NOMO-1 (cell line): ENCODE results near the gene SCD5.

Source experiments
- DNase-seq, 2 experiments: peaks; one replicate each; lab custom pipeline; 2025; ENCODE audit not compliant: unreplicated experiment in 2 of 2; lab: John Stamatoyannopoulos, UW

The SCD5 gene

GRCh38 chr4:82774711-82775171 is 23.9 kb downstream of the SCD5 start:
- no peak for DNase-seq

DNA sequence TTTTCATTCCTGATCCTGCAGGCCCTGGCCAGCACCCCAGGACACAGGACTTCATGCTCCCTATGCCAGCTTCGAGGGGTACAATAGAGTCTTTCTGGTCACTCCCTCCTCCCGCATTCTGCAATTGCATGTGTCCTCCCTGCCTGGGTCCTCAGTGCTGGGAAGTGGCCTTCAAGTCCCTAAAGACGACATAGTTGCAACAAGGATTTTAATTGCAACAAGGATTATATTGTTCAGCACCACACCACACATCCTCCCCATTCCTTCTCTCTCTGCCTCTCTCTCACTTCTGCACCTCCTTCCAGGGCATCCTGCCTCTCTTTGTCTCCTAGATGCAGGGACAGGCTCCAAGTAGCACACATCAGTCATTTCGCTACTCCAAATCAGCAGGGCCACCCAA is 25.5 kb downstream of the SCD5 start:
- no peak for DNase-seq

DNA sequence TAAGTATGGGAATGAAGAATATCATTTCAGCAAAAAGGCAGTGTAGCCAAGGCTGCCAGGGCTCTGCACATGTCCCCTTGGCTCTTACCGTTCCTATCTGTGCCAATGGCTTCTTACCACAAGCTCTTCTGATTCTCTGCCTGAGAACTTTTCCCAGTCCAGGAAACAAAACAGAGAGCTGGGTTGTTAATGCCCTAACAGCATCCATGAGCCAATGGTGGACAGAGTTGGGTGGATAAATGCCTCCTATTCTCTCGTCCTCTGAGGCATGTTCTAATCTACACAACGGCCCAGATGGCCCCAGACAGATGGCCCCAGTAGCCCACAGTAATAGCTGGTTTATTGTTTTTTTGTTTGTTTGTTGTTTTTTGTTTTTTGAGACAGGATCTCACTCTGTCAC is 28.0 kb downstream of the SCD5 start:
- DNase-seq, result no peak

DNA sequence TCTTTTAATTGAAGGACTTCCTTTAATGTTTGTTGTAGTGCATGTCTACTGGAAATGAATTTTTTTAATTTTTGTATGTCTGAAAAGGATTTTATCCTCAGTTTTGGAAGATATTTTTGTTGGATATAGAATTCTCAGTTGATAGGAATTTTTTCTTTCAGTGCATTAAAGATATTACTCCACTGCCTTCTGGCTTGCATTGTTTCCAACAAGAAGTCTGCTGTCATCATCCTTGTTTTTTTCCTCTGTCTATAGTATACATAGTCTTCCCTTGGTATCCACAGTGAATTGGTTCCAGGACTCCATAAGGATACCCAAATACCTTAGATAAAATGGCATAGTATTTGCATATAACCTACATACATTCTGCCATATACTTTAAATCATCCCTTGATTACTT is 33.5 kb downstream of the SCD5 start:
- no peak for DNase-seq

DNA sequence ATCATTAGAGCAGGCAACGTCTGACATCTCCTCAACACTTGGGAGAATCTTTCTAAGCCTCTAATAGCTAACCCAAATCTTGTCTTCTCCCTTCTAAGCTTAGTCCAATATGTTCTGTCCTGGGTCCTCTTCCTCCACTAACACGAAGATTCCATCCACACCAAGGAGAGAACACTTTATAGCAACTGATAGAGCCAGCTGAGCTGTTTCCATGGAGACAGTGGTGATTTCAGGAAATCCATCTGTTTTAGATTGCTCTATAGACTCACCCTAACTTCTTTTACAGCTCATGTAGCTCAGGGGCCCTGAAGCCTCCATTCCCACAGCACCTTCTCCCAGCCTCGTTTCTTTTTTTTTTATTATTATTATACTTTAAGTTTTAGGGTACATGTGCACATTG is 37.4 kb downstream of the SCD5 start:
- no peak for DNase-seq

DNA sequence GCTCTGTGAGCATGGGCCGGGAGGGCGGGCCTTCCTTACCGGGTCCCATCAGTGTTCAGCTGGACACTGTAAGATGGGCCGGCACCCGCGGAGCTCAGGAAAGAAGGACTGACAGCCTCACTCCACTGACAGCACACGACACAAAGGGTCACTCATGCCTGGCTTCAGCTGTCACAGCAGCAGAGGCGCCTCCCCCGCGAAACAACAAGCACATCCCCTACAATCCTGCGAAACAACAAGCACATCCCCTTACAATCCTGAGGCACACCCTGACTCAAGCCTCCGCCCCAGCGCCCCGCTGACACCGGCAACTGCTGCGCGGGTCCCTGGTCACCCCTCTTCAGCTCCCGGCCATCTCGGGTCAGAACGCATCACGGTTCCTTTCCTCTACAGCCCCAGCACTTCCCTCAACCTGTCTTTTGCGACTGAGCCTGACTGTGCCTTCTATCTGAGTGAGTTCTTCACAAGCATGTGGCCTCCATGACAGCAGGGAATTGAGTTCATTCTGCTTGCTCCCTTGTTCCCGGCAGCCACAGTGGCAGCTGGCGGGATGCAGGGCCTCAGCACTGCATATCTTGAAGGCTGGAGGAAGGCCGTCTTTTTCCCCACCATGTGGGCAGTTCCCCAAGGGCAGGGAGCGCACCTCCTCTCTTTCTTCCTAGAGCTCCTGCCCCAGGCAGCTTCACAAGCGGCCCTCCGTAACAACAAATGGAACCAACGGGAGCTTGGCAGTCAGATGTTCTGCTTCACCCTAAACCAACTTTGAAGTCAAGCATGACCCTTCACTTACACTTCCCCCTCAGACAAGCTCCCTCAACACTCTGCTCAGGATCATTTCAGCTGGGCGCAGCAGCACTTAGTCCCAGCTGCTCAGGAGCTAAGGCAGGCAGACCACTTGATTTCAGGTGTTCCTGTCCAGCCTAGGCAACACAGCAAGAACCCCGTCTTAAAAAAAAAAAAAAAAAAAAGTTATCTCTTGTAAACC is 39.6 kb downstream of the SCD5 start:
- no peak for DNase-seq

GRCh38 chr4:82756061-82756460 is 42.5 kb downstream of the SCD5 start:
- no peak for DNase-seq

DNA sequence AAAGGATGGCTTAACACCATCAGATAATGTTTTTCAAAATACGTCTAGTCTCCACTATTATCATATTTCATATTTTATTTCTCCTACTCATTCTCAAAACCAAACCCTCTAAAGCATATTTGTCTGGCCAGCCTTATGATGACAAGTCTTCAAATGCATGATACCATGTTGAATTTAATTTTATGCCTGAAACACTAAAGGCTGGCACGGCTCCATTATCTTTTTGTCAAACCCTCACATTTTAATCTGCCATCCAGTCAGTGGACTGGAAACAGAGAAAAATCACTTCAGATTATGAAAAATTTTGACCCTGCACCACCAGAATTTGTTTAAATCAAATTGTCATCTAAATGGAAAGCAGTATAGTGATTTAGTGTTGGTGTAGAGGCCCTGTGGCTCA is 42.9 kb downstream of the SCD5 start:
- no peak for DNase-seq

DNA sequence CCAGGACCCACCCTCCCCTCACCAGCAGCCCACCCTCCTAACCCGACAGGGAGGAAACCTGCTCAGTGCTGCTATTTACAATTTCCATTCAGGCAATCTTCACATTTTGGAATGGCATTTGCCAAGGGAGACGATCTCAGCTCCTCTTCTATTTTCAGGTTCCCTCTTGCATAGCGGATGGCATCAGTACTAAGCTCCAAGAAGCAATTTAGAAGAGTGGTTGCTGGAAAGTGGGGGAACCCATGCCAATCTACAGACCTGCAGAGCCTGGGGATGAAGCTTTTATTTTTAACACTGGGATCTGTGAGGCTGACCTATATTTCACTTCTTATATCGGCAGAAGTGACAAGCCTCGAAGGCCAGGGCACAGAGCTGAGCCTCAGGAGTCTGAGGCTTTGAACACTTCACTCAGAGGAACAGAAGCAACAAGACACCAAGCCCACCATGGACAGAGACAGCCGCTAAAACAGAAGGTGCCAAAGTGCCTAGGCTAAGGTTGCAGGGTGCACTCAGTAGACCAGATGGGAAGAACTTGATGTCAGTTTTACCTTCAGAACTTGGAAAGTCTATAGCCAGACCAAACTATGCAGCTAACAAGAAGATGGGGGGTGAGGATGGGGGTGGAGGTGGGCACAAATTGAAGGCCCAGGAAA is 44.0 kb downstream of the SCD5 start:
- no peak for DNase-seq

DNA sequence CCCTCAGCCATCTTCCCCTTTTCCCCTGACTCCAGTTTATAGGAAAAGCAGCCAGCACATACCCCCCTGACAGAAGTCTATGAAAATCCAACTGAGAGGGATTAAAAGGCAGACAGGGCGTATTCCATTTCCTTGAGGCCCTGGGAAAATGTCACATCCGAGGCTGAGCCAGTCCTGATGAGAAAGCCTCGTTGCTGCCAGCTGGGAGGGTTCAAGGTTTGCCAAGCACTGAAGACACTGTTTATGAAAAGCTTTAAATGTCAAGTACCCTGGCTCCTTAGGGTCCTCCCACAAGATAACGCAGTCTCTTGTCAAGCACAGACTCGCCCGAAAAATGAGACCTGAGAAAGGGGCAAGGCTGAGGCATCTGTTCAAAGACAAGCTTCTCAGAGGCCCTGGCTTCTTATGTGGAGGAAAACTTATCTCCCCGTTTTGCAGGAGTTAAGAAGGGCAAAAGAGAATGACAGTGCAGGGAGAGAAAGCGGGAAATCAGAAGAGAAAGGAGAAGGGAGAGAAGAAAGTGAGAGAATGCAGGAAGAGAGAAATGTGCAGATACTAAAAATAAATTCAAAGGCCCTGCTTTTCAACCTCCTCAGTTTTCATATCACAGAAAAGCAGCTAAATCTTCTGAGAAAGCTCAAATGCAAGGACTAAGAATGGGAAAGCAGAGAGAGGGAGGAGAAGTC is 44.7 kb downstream of the SCD5 start:
- DNase-seq, result no peak

DNA sequence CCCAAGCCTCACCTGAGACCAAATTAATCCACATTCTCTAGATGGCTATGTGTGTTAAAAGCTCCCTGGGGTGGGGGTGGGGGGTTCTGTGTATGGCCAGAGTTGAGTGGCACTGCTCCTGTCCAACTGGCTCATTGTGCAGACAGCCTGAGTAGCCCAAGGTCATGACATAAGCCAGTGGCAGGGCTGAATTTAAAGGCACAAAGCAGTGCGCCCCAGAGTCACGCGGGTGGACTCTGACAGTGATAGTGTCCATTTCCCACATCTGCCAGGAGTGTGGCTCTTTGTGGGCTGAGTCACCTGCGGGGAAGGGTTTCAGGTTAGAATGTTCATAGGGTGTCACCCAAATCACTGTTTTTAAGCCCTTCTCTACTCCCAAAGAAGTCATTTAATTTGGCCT is 45.4 kb downstream of the SCD5 start:
- no peak for DNase-seq

- DNase-seq, result no peak
These were observed 49.7 kb downstream of the SCD5 start for GRCh38 chr4:82748810-82749470.

DNA sequence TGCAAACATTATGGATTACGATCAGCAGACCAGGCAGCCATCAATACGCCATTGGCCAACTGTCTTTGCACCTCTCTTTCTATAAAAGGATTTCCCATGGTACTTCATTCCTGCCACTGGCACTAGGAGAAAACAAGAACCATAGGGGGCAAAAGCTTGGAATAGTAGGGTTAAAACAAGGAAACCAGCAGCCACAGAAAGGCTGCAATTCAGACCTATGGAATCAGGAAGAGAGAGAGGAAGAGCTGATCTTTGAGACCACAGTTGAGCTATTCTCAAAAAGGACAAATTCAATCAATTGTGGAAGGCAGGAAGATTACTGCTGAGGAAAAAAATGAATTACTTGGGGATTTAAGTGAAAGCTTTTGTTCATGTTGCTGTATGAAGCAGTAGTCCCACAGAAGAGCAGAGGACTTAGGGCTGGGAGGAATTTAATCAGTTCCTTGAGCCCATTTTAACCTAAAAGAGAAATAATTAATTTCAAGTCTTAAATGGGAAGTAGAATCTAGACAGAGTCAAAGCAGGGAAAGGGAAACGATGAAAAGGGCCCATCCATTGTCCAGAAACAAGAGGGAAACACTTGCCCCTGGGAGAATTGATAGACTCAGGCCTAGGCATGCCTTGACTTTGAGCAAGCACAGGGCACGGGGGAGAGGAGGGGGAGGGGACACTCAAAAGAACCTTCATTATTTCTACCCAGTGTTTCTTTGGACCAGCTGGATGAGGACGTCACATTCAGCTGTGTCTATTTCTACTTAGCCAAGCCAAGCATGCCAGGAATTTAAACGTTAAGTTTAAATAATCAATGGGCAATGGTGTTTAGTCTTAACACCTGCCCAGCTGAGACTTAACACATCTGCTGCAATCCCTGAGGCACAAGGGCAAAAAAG is 50.7 kb downstream of the SCD5 start:
- DNase-seq, result no peak

DNA sequence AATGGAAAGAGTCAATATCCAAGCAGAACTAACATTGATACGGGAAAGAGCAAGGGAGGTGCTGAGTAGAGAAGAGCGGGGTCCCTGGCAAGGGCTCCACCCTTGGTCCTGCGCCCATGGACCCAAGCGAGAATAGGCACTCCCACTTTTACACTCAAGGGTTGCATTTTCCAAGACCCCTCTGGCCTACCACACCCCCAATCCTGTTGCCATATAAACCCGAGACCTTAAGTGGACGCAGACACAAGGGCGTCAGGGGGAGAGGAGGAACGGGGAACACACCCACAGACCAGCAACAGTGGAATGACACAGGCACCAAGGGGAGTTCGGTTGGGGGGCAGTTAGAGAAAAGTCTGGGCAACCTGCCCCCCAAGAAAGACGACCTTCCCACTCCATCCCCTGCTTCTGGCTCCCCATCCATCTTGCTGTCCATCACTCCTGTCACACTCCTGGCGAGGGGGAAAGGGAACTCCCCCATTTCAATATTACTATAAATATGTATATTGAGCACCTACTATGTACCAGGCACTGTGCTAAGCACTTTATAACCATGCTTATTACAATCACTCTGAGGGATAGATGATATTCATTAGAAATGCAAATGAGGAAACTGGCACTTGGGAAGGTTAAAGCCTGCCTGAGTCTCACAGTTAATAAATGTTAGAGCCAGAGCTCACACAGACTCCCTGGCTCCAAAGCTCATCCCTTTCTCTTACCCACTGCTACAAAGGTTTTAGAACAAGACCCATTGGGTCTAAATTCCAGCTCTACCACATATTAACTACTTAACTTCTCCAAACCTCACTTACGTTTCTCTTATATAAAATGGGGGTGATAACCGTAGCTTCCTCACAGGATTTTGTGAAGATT is 51.7 kb downstream of the SCD5 start:
- DNase-seq, result no peak

- no peak for DNase-seq
These were observed 53.3 kb downstream of the SCD5 start for GRCh38 chr4:82745173-82745842.

DNA sequence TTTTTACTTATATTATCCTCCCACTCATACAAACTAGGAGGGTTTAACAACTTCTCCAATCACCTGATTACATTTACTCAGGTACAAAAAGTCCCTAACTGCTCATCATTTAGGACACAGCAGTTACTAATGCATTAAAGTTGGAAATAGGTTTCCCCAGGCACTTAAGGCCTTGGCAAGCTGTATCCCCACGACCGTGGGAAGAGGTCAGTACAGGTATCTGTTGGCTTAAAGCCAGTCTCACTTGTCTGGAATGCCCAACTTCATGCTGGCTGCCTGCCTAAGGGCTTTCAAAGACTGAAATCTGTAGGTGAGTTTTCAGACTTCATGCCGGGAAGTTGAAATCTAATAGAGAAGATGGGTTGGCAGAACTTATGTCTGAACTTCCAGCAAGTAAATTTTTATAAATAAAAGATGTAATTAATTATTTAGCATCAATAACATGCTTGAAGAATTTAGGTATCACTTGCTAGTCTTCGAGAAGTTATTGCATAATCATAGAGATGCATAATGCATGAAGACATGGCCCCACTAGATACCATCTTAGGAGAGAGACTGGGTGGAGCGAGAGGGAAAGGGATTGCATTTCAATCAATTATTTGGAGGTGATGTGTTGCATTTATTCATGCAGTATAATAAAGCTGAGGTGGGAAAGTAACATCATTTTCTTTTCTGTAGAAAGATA is 54.2 kb downstream of the SCD5 start:
- no peak for DNase-seq

GRCh38 chr4:82741188-82741587 is 57.4 kb downstream of the SCD5 start:
- DNase-seq, result no peak
